Measurements from ENCODE around the gene POLR2C. TPM values are rescaled to one million over a fixed set of nuclear protein-coding genes. Genes with fewer than 3 reads are reported as not detected.

POLR2C gene
- total and polyA plus RNA-seq, 2 of the 13 experiments (the other 11 are each of a cell fraction or from before 2014, with no cell fraction given), result 104 to 216 TPM

DNA sequence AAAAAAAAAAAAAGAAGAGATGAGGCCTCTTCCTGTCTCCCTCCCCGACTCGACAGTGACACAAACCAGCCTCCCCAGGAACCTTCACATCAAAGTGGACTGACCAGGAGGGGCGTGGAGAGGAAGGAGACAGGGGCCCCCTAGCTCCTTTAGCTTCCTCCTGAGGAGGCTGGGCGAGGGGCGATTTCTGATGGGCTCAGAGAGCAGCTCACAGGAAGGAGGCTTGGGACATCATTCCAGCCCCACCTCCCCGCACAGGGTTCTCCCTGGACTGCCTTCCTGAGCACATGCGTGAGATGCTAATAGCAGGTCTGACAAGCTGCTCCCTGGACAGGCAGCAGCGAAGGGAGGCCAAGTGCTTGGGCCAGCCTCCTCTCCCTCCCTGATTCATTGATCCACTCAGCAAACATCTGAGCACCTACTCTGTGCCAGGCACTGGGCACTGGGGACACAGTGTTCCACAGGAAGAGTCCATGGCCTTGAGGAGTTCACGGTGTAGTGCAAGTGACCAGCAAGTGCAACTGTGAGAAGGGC lies 38.2 kb downstream of the POLR2C start (continued):
- TF ChIP-seq MLX (CRISPR knock-in tag; IDR thresholded peaks at IDR 0.05) (no peak), ZNF83 (CRISPR knock-in tag; IDR thresholded peaks at IDR 0.05; ENCODE audit: borderline replicate concordance) (no peak), MAFF (IDR thresholded peaks at IDR 0.05; ENCODE audit: low read depth, low read length) (no peak), CREBL2 (CRISPR knock-in tag; IDR thresholded peaks at IDR 0.05; ENCODE audit: borderline replicate concordance) (no peak), HMG20A (CRISPR knock-in tag; IDR thresholded peaks at IDR 0.05; ENCODE audit: borderline replicate concordance) (no peak), MEIS2 (CRISPR knock-in tag; IDR thresholded peaks at IDR 0.05) (no peak), ZKSCAN1 (IDR thresholded peaks at IDR 0.05; ENCODE audit: low read length) (peak; percentile 79), SIN3B (IDR thresholded peaks at IDR 0.05; ENCODE audit: low read length) (no peak), EEA1 (CRISPR knock-in tag; IDR thresholded peaks at IDR 0.05; ENCODE audit: borderline replicate concordance) (no peak), TFDP2 (CRISPR knock-in tag; IDR thresholded peaks at IDR 0.05) (no peak), ADNP (CRISPR knock-in tag; IDR thresholded peaks at IDR 0.05) (no peak), GABPA (IDR thresholded peaks at IDR 0.05; ENCODE audit: low read depth, low read length) (no peak), GABPA (CRISPR knock-in tag; IDR thresholded peaks at IDR 0.05; ENCODE audit: low read depth) (no peak), ZNF550 (CRISPR knock-in tag; IDR thresholded peaks at IDR 0.05; ENCODE audit: borderline replicate concordance) (no peak), HMGA1 (CRISPR knock-in tag; conservative IDR thresholded peaks at IDR 0.05) (no peak), ZSCAN5A (CRISPR knock-in tag; IDR thresholded peaks at IDR 0.05; ENCODE audit: borderline replicate concordance) (no peak), MBNL3 (CRISPR knock-in tag; conservative IDR thresholded peaks at IDR 0.05) (no peak), MTF2 (CRISPR knock-in tag; IDR thresholded peaks at IDR 0.05; ENCODE audit: borderline replicate concordance) (no peak), GATAD2A (CRISPR knock-in tag; IDR thresholded peaks at IDR 0.05) (peak; percentile 38; the same call in 1 of the 2 replicates), KDM6A (CRISPR knock-in tag; IDR thresholded peaks at IDR 0.05; ENCODE audit: low read depth) (no peak)
- TF ChIP-seq, protein P1, sequence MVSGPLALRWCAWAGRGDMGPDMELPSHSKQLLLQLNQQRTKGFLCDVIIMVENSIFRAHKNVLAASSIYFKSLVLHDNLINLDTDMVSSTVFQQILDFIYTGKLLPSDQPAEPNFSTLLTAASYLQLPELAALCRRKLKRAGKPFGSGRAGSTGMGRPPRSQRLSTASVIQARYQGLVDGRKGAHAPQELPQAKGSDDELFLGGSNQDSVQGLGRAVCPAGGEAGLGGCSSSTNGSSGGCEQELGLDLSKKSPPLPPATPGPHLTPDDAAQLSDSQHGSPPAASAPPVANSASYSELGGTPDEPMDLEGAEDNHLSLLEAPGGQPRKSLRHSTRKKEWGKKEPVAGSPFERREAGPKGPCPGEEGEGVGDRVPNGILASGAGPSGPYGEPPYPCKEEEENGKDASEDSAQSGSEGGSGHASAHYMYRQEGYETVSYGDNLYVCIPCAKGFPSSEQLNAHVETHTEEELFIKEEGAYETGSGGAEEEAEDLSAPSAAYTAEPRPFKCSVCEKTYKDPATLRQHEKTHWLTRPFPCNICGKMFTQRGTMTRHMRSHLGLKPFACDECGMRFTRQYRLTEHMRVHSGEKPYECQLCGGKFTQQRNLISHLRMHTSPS (CRISPR knock-in tag; IDR thresholded peaks at IDR 0.05; ENCODE audit: low read depth), result peak; percentile 72; the same call in 1 of the 2 replicates
- TF ChIP-seq, protein P2, sequence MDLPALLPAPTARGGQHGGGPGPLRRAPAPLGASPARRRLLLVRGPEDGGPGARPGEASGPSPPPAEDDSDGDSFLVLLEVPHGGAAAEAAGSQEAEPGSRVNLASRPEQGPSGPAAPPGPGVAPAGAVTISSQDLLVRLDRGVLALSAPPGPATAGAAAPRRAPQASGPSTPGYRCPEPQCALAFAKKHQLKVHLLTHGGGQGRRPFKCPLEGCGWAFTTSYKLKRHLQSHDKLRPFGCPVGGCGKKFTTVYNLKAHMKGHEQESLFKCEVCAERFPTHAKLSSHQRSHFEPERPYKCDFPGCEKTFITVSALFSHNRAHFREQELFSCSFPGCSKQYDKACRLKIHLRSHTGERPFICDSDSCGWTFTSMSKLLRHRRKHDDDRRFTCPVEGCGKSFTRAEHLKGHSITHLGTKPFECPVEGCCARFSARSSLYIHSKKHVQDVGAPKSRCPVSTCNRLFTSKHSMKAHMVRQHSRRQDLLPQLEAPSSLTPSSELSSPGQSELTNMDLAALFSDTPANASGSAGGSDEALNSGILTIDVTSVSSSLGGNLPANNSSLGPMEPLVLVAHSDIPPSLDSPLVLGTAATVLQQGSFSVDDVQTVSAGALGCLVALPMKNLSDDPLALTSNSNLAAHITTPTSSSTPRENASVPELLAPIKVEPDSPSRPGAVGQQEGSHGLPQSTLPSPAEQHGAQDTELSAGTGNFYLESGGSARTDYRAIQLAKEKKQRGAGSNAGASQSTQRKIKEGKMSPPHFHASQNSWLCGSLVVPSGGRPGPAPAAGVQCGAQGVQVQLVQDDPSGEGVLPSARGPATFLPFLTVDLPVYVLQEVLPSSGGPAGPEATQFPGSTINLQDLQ (CRISPR knock-in tag; IDR thresholded peaks at IDR 0.05), result no peak
- TF ChIP-seq, protein P3, sequence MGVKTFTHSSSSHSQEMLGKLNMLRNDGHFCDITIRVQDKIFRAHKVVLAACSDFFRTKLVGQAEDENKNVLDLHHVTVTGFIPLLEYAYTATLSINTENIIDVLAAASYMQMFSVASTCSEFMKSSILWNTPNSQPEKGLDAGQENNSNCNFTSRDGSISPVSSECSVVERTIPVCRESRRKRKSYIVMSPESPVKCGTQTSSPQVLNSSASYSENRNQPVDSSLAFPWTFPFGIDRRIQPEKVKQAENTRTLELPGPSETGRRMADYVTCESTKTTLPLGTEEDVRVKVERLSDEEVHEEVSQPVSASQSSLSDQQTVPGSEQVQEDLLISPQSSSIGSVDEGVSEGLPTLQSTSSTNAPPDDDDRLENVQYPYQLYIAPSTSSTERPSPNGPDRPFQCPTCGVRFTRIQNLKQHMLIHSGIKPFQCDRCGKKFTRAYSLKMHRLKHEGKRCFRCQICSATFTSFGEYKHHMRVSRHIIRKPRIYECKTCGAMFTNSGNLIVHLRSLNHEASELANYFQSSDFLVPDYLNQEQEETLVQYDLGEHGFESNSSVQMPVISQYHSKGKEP (CRISPR knock-in tag; IDR thresholded peaks at IDR 0.05), result no peak
